AG20443 (cell line): ENCODE data around the gene MAF.

Source experiments
- DNase-seq: peaks from one replicate; pipeline ENCODE4 v3.0.0; 2012; ENCODE audit warnings: low spot score, mixed read lengths

Gene MAF

GRCh38 chr16:79600638-79601091 is at the start of gene MAF:
MAF (minus strand) TSS chr16:79600737; CDS start chr16:79599902, 835 bp downstream.
- DNase-seq, result peak; percentile 67

- DNase-seq, result no peak
Observed at GRCh38 chr16:79648826-79649225, 48.3 kb upstream of the MAF start.

GRCh38 chr16:79647586-79647985 is 47.0 kb upstream of the MAF start:
- DNase-seq, result no peak

GRCh38 chr16:79645701-79646100 is 45.2 kb upstream of the MAF start:
- DNase-seq, result no peak

GRCh38 chr16:79644971-79645667 is 44.6 kb upstream of the MAF start:
- DNase-seq, result no peak

- DNase-seq, result no peak
Observed at GRCh38 chr16:79642652-79643051, 42.1 kb upstream of the MAF start.

- DNase-seq, result peak; percentile 21
Observed at GRCh38 chr16:79640513-79641360, 40.2 kb upstream of the MAF start.

- DNase-seq, result no peak
Observed at GRCh38 chr16:79639576-79640311, 39.2 kb upstream of the MAF start.

GRCh38 chr16:79638386-79638785 is 37.8 kb upstream of the MAF start:
- DNase-seq, result no peak

- DNase-seq, result no peak
Observed at GRCh38 chr16:79635488-79635887, 35.0 kb upstream of the MAF start.

GRCh38 chr16:79634298-79634697 is 33.8 kb upstream of the MAF start:
- DNase-seq, result no peak

GRCh38 chr16:79632289-79632688 is 31.8 kb upstream of the MAF start:
- DNase-seq, result no peak

- no peak for DNase-seq
Observed at GRCh38 chr16:79628988-79629387, 28.5 kb upstream of the MAF start.

- no peak for DNase-seq
Observed at GRCh38 chr16:79628501-79628975, 28.0 kb upstream of the MAF start.

GRCh38 chr16:79627092-79627491 is 26.6 kb upstream of the MAF start:
- DNase-seq, result no peak

GRCh38 chr16:79625738-79626137 is 25.2 kb upstream of the MAF start:
- DNase-seq, result no peak

- no peak for DNase-seq
Observed at GRCh38 chr16:79623824-79624223, 23.3 kb upstream of the MAF start.

GRCh38 chr16:79623062-79623461 is 22.5 kb upstream of the MAF start:
- DNase-seq, result no peak

- DNase-seq, result no peak
Observed at GRCh38 chr16:79621027-79621426, 20.5 kb upstream of the MAF start.

- DNase-seq, result no peak
Observed at GRCh38 chr16:79618692-79619050, 18.1 kb upstream of the MAF start.

- no peak for DNase-seq
Observed at GRCh38 chr16:79618041-79618691, 17.6 kb upstream of the MAF start.

- DNase-seq, result no peak
Observed at GRCh38 chr16:79613009-79613408, 12.5 kb upstream of the MAF start.
